Measurements from ENCODE around the gene COX5A.

The COX5A gene

GRCh38 chr15:74958908-74959585, 21.2 kb upstream of the COX5A start:
- H3K4me1 ChIP-seq (ENCODE audit: control insufficient read depth in 1 of 2, insufficient read depth in 1 of 2, low read depth in 1 of 2, low read length in 1 of 2), result peaks cover 23 to 38% of the 10 kb centered on the region in 2 experiments
- H3K27ac ChIP-seq, result no peak overlapping the region
- no peaks in the 10 kb centered on the region for H3K36me3 ChIP-seq
- H3K4me3 ChIP-seq (ENCODE audit: low read depth in 1 of 2, low read length in 1 of 2), result no peak overlapping the region
- TF ChIP-seq CTCF (IDR thresholded peaks at IDR 0.05), result no peak
- no peaks in the 10 kb centered on the region for H3K9me3 ChIP-seq
- H3K27me3 ChIP-seq, result peaks cover 100% of the 10 kb centered on the region

GRCh38 chr15:74958320-74958907, 20.5 kb upstream of the COX5A start:
- Histone ChIP-seq H3K36me3 (no peaks in the 10 kb centered on the region), H3K27me3 (peaks cover 95% of the 10 kb centered on the region), H3K9me3 (no peaks in the 10 kb centered on the region), H3K4me1 (ENCODE audit: control insufficient read depth in 1 of 2, insufficient read depth in 1 of 2, low read depth in 1 of 2, low read length in 1 of 2) (peaks cover 23 to 38% of the 10 kb centered on the region in 2 experiments), H3K27ac (no peak overlapping the region), H3K4me3 (ENCODE audit: low read depth in 1 of 2, low read length in 1 of 2) (no peak overlapping the region)
- no peak for TF ChIP-seq CTCF (IDR thresholded peaks at IDR 0.05)

GRCh38 chr15:74957476-74958035, 19.7 kb upstream of the COX5A start:
- peak overlapping the region; percentile 62 to 78 for H3K4me3 ChIP-seq (ENCODE audit: low read depth in 1 of 2, low read length in 1 of 2)
- peaks cover 23 to 38% of the 10 kb centered on the region in 2 experiments for H3K4me1 ChIP-seq (ENCODE audit: control insufficient read depth in 1 of 2, insufficient read depth in 1 of 2, low read depth in 1 of 2, low read length in 1 of 2)
- no peak overlapping the region for H3K27ac ChIP-seq
- H3K9me3 ChIP-seq, result no peaks in the 10 kb centered on the region
- no peak for TF ChIP-seq CTCF (IDR thresholded peaks at IDR 0.05)
- no peaks in the 10 kb centered on the region for H3K36me3 ChIP-seq
- peaks cover 86% of the 10 kb centered on the region for H3K27me3 ChIP-seq

- Histone ChIP-seq H3K9me3 (no peaks in the 10 kb centered on the region), H3K4me1 (ENCODE audit: control insufficient read depth in 1 of 2, insufficient read depth in 1 of 2, low read depth in 1 of 2, low read length in 1 of 2) (peaks cover 23 to 38% of the 10 kb centered on the region in 2 experiments), H3K4me3 (ENCODE audit: low read depth in 1 of 2, low read length in 1 of 2) (peak within 1 kb of the TSS; percentile 62 to 78), H3K36me3 (no peaks in the 10 kb centered on the region), H3K27ac (peak within 1 kb of the TSS; percentile 39), H3K27me3 (peaks cover 79% of the 10 kb centered on the region)
- peak; percentile 13 for TF ChIP-seq CTCF (IDR thresholded peaks at IDR 0.05)
Measured at GRCh38 chr15:74956648-74957475, 19.0 kb upstream of the COX5A start, which contains the start of gene RPP25. RPP25 (minus strand) TSS chr15:74956772; CDS start chr15:74956583, 189 bp downstream.

All from neutrophil (primary cell).